GM19467 (cell line): ENCODE results near the gene STX2.
"Not testable (repeated sequence)": the region's sequence is repeated elsewhere in the genome, so short reads cannot be mapped to it uniquely, and the experiment has no call there.

ENCODE experiments used
- ATAC-seq: cut with Tn5 transposase; IDR thresholded peaks from one replicate; pipeline ENCODE4 v1.9.1; 2021; ENCODE audit warnings: mild to moderate bottlenecking, moderate library complexity; ENCODE audit not compliant: unreplicated experiment

The STX2 gene

GRCh38 chr12:130838951-130839769, at the start of gene STX2:
Gene STX2, minus strand, starts transcription at chr12:130839250. Its CDS starts 151 bp downstream, at chr12:130839099.
- peak; percentile 77 for ATAC-seq

- ATAC-seq = not testable (repeated sequence)
These were observed 48.1 kb upstream of the STX2 start for GRCh38 chr12:130887190-130887589.

- no peak for ATAC-seq
These were observed 42.5 kb upstream of the STX2 start for GRCh38 chr12:130881548-130881947.

GRCh38 chr12:130881046-130881445, 42.0 kb upstream of the STX2 start:
- no peak for ATAC-seq

- ATAC-seq = peak; percentile 43
These were observed 41.4 kb upstream of the STX2 start for GRCh38 chr12:130880411-130880885.

- no peak for ATAC-seq
These were observed 40.8 kb upstream of the STX2 start for GRCh38 chr12:130879781-130880389.

GRCh38 chr12:130879212-130879686, 40.2 kb upstream of the STX2 start:
- ATAC-seq = peak; percentile 58

- no peak for ATAC-seq
These were observed 39.4 kb upstream of the STX2 start for GRCh38 chr12:130878193-130879185.

- no peak for ATAC-seq
These were observed 38.3 kb upstream of the STX2 start for GRCh38 chr12:130877333-130877732.

GRCh38 chr12:130876758-130877157, 37.7 kb upstream of the STX2 start:
- ATAC-seq = no peak

GRCh38 chr12:130876297-130876696, 37.2 kb upstream of the STX2 start:
- ATAC-seq = no peak

- not testable (repeated sequence) for ATAC-seq
These were observed 36.7 kb upstream of the STX2 start for GRCh38 chr12:130875708-130876107.

GRCh38 chr12:130875193-130875592, 36.1 kb upstream of the STX2 start:
- ATAC-seq = no peak

GRCh38 chr12:130874696-130875095, 35.6 kb upstream of the STX2 start:
- ATAC-seq = no peak

- ATAC-seq = no peak
These were observed 34.8 kb upstream of the STX2 start for GRCh38 chr12:130873825-130874224.

- no peak for ATAC-seq
These were observed 34.2 kb upstream of the STX2 start for GRCh38 chr12:130873106-130873795.

GRCh38 chr12:130872179-130873096, 33.4 kb upstream of the STX2 start:
- peak; percentile 21 for ATAC-seq

GRCh38 chr12:130871286-130872178, 32.5 kb upstream of the STX2 start, which contains the start of gene RAN:
Gene RAN, plus strand, starts transcription at chr12:130872066. Its CDS starts 528 bp downstream, at chr12:130872594.
- ATAC-seq = peak; percentile 77
